Left ventricle myocardium superior (tissue), 1 donor: ENCODE measurements around the gene RBM39. TPM values are rescaled to one million over a fixed set of nuclear protein-coding genes. Genes with fewer than 3 reads are reported as not detected.

Experiments used
- ATAC-seq: fragments of 200-7000 bp; cut with Tn5 transposase; one replicate; pipeline ENCODE4 v1.9.1; 2020; ENCODE audit warnings: mild to moderate bottlenecking, moderate library complexity
- DNase-seq: peaks from one replicate; pipeline ENCODE4 v3.0.0-alpha.2; 2020
- intact Hi-C: fragments of 100-400 bp; cut with micrococcal nuclease; formaldehyde crosslinking; loops from one replicate; pipeline ENCODE4 v1.11.0; 2022
- total RNA-seq: library from RNA; stranded (reverse); fragmentation: NEBNext Ultra II Directional; extraction: Animal tissue kit (Norgen Biotek cat#: 25700); gene quantifications from one replicate; pipeline ENCODE4 v1.2.1, GENCODE V29; 2021
- donor health status: DM: no; HTN: yes; CAD: no; lungs with severe emphysema.

RBM39 gene
- total RNA-seq, 1 donor from 2014 or later: 146 TPM

- ATAC-seq (no peak), DNase-seq (no peak)
- intact Hi-C loops: no loop called here
Observed at GRCh38 chr20:35660122-35660937, 81.7 kb downstream of the RBM39 start.

DNA sequence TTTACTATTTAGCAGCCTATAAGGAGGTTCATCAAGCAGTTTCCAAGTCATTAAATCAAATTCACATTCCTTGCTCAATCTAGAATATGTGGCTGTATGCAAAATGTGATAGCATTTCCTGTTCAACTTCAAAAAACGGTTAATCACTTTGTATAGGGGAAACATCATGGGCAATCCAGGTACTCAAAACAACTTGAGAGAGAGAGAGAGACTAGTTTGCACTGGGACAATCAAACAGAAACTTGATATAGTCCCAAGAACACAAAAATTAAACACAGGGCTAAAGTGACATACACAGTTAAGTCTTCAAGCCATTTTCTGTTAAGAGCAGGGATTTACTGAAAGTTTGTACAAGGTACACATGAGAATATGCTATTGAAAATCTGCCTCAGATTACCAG is 84.8 kb downstream of the RBM39 start:
- intact Hi-C loops: no loop called here
- DNase-seq: no peak
- no peak for ATAC-seq

- ATAC-seq (no peak), DNase-seq (no peak)
- intact Hi-C loops: no loop called here
Observed at GRCh38 chr20:35654415-35654814, 87.6 kb downstream of the RBM39 start.

GRCh38 chr20:35653893-35654292 is 88.2 kb downstream of the RBM39 start:
- DNase-seq (no peak), ATAC-seq (no peak)
- intact Hi-C loops: no loop called here

Other genes with a start within 250 kb of the RBM39 start
- gene C20orf173, start 212.6 kb downstream of the RBM39 start, total RNA-seq: not detected
- 92.3 TPM for gene ERGIC3, start 200.2 kb downstream of the RBM39 start, total RNA-seq
- gene SPAG4, start 126.4 kb downstream of the RBM39 start, total RNA-seq: 3.1 TPM
- gene CPNE1, start 77.4 kb downstream of the RBM39 start, total RNA-seq: 46.6 TPM
- 45.7 TPM for gene RBM12, start 77.4 kb downstream of the RBM39 start, total RNA-seq
- gene NFS1, start 42.9 kb downstream of the RBM39 start, total RNA-seq: 60.4 TPM
- 180 TPM for gene ROMO1, start 42.9 kb downstream of the RBM39 start, total RNA-seq
- gene PHF20, start 29.8 kb upstream of the RBM39 start, total RNA-seq: 37.0 TPM
- gene SCAND1, start 212.2 kb upstream of the RBM39 start, total RNA-seq: 41.5 TPM
- 2.6 TPM for gene CNBD2, start 226.3 kb upstream of the RBM39 start, total RNA-seq